Activated CD4-positive, alpha-beta T cell treated with anti-CD3 and anti-CD28 coated beads, Interleukin-2, amount 50 U/mL, for 4 hours (primary cell): ENCODE results near the gene NPAS1.
"Not testable (repeated sequence)": the region's sequence is repeated elsewhere in the genome, so short reads cannot be mapped to it uniquely, and the experiment has no call there.

Experiments
- DNase-seq, 2 experiments: peaks; one replicate each; pipeline ENCODE4 v3.0.0-alpha.2; 2020

Gene NPAS1

DNA sequence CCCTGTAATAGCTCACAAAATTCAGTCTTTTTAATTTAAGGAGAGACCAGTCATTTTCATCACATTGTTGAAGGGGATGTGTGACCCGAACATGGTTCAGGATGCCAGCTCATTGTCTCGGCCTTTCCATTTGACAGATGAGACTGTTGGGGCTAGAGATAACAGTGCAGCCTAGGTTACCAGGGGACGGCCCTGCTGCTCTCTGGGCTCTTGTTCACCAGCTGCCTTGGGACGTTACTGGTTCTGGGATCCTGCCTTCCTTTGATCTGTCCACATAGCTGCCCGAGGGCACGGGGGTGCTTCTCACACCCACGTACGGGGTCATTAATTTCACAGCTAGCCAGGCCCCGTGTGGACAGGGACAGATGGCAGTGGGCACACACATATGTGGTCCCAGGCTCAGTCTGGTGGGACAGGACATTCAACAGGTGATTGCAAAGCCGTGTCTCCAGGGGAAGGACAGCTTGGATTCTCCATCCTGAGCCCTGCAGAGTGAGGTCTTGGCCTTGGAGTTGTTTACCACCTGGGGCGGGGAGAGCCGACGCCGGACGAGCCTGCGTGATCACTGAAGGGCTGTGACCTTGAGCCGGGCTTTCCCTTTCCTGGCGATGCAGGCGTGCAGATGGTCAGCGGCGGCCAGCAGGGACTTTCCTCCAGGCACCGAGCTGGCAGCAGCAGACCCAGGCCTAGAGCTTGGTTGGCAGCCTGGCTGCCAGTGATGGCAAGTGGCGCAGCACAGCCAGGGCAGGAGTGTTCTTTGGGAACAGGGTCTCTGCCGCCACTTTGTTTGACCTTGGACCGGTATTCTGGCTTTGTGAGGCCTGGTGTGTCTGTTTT, 26.7 kb upstream of the NPAS1 start:
- no peak for DNase-seq

DNA sequence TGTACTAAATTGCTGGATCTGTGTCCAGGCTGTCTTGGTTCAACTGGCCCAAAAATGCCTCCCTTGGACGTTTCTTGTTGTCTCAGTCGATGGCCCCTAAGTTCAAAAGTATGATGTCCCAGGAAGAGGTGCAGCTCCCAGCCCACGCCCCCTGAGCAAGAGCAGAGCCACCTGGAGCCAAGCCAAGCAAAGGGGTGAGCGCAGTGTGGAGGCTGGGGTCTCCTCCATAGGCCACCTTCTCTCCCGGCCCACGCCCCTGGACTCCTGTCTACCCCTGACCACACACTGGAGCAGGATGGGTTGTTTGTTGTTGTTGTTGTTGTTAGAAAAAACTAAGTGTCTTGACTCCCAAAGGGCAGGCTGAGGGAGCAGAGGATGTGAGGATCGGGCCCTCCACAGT, 26.0 kb upstream of the NPAS1 start:
- no peak for DNase-seq

DNA sequence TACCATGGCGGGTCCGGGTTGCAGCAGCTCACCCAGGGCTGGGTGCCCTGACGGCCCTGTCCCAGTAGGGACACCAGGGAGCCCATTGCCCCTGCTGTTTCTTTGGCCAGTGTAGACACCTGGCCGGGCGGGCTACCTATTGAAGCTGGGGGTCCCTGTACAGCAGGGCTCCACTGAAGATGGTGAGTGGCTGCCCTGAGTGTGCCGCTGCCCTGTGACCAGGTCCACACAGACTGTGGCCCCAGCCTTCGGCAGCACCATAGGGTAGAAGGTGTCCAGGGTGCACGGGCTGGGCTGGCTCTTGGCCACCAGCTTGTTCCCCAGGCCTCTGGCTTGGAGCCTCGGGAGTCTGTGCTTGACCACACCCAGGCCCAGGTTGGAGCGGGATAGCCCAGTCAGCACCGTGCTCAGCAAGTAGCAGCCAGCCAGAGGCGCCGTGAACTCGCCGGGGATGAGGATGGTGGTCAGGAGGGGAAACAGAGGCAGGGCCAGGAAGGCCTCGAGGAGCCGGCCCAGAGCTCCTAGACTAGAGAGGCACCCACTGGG, 25.4 kb upstream of the NPAS1 start:
- no peak for DNase-seq

DNA sequence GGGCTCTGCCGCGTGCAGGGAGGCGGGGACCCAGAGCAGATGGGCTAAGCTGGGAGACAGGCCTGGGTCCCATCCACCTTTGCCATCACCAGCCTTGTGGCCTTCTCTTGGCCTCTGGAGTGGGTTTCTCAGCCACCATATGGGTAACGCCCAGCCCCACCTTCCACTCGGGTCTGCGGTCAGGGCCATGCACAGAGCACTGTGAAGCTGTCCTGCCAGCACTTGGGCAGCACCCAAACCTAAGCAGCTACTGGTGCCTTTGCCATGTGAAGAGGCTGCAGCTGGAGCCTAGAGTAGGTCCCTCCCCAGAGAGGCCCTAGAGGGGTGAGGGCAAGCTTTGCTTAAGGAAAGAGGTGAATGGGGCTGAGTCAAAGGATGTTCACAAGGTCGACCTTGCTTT, 24.1 kb upstream of the NPAS1 start:
- no peak for DNase-seq

DNA sequence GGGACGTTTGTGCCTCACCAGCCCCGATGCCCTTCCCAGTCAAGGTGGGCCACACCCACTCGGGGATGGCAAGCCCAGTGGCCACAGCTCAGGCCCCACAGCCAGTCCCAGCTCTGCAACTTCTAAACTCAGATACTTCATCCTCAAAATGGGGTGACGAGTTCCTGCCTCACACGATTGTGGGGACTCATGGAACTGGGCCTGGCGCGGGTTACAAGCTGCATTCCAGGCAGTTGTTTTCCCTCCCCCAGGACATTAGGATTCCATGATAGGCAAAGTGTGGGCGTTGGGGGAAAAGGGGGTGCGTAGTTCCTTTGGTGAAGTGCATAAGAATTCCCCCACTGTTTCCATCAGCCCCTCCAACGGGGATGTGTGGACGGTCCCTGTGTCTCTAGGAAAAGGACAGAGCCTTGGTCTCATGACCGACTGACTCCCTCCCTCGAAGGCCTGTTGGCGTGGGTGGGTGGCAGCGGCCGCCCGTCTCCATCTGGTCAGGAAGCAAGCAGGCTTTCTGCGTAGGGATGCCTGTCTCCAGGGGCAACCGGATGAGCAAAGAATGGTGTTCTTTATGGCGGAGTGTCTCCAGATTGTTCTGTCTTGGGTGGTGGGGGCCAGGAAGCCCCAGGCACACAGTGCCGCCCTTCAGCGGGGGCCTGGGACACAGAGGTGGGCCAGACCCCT, 21.1 kb upstream of the NPAS1 start:
- no peak for DNase-seq

DNA sequence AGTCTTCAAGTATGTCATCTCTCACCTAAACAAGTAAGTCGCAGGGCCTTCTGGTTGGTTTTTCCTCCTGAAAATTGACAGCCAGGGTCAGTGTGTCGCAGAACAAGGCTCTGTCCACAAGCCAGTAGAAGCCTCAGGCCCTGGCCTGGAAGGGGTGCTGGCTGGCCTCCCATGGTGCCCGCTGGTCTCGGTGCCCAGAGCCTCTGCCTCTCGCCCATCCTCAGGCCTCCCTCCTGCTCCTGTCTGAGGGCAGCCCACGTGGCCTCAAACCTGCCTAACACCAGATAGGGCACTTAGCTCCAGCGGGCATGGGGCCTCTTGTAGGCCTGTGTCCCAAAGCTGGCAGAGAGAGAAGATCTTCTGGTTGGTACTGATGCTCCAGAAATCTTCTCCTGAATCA, 20.3 kb upstream of the NPAS1 start:
- no peak for DNase-seq

DNA sequence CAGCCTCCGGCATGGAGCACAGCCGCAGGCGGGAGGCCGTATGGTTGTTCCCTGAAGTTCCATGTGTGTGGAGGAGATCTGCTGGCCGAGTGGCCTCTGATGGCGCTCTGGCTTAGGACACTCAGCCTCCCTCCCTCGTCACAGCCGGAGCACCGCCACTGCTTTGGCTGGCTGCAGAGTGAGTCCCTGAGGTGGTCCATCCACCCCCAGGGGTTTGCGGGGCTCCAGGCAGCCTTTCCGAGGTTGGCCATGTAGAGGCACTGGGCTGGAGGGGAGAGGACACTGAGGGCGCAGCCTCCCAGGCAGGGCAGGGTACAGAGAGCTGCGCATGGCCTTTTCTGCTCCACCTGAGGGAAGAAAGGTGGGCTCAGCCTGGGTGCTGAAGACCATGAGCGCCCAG, 19.8 kb upstream of the NPAS1 start:
- no peak for DNase-seq

DNA sequence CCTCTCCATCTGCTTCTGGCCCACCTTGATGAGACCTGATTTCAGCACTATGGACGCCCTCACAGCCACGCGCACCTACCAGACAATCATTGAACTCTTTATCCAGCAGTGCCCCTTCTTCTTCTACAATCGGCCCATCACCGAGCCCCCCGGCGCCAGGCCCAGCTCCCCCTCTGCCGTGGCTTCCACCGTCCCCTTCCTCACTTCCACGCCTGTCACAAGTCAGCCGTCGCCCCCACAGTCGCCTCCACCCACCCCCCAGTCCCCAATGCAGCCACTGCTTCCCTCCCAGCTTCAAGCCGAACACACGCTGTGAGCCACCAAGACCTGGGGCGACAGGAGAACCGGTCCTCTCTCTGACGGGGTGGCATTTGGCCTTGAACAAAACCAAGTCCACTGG, 19.3 kb upstream of the NPAS1 start:
- no peak for DNase-seq

DNA sequence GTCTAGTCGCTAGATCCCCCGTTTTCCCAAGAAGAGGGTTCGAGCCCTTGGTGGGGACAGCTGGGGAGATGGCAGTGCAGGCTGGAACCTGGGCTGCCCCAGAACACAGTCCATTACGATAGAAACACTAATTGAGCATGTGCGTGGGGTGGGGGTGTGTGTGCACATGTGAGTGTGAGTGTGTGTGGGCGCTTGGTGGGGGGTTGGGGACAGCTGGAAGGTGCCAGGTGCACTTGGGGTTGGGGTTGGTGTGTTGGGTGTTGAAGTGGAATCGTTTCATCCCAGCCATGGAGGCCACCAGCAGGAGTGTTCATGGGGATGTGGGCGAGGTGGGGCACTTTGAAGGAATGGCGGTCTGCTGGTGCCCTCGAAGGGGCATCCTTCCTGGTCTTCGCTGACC, 18.1 kb upstream of the NPAS1 start:
- DNase-seq: no peak

DNA sequence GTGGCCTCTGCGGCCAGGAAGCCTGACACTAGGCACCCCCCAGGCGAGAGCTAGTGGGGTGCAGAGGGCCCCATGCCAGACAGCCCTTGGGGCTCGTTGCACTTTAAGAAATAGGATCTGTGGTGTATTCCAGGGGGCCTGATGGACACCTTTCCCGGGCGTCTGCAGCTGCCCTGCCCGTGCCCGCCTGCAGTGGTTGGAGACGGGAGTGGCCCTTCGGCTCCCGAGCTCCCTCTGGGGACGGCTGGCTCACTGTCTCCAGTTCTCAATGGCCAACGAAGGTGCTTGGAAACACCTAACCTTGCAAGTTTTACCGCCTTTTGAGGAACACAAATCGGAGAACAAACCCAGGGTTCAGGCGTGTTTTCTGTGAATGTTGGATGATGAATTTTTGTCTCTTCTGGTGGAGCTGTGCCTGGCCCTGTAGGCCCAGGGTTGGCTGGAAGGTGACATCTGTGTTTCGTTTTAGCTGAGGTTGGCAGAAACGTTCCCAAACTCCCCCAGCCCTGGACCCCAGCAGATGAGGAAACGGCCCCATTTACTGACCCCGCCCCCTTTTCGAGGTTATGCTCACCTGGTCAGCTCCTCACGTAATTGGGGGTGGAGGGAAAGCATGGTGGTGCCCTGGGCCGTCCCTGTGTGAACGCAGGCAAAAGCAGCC, 17.4 kb upstream of the NPAS1 start:
- no peak for DNase-seq

DNA sequence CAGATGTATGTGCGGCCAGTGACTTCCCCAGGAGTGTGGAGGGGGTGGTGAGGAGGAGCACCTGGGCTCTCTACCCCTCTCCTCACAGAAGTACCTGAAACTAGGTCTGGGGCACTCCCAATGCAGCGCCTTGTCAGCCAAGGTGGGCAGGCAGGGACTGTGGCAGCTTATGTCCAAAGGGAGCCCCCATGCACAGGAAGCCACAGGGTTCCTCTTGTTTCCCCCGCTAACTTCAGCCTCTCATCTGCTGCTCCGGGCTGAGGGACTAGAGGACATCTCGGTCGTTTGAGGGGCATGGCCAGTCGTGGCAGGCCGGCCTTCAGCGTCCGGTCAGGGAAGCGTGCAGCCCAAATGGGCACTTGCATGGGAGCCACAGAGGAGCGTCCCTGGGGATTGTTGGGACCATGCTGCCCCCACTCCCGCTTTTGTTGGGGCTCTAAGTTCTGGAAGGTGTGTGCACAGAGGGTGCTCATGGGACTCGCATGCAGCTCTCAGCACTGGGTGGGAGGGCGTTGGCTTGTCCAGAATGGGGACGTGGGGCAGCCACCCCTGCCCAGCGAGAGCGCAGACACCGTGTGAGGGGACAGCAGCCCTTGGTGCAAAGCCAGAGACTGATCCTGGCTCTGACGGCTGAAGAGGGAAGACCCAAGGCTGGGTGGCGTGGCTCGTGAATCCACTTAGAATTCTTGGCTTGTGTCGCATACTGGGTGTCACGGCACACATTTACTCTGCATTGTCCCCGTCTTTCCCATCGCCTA, 16.6 kb upstream of the NPAS1 start:
- no peak for DNase-seq

DNA sequence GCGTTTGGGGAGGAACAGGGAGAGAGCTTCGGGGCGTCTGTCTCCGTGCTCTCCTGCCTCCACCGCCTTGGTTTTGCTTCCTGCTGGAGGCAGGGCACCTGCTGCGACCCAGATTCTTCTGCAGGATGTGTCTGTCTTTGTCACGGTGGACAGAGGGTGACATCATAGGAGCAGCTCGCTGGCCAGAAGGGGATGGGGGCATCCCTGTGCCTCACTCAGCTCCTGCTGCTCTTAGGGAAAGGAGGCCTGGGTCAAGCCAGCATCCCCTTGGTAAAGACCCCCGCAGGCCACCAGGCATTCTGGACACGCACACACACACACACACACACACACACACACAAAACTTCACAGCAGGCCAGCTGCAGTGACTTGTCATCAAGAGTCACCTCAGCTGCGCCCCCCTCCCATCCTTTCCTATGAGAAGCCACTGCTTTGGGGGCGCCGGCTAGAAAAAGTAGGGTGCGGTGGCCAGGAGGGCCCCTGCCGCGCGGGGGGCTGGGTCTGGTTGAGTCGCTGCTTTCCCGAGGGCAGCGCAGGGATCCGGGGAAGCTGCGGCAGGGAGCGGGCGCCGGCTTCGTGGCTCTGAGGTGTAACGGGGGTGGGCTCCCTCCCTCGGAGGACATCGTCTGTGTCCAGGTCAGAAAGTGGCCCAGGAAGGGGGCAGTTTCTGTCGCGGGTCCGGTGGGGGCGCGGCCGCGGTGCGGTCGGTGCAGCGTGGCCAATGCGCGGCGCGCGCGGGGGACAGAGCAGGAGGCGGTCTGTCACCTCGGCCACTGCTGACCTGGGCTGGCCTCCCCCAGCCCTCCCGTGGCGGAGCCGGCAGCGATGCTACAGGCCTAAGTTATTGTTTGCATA, 15.8 kb upstream of the NPAS1 start:
- no peak for DNase-seq

DNA sequence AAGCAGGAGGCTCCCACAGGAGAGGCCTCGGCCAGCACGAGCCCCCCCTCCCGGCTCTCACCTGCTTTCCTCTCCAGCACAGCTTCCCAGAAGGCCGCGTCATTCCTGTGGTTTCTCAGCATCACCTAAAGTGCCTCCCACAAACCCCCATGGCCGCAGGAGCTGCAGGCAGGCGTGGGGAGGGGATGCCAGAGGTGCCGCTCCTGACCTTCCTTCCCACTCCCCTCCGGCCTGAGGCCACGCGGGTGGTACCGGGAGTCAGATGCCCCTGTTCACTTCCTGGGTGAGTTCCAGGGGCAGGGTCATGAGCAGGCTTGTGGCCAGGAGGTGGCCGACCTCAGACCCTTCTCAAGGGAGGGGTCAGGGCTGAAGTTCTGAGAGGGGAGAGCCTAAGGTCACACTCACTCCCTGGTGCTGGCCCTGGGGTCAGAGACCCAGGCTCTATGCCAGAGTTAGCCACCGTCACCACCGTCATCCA, 14.4 kb upstream of the NPAS1 start:
- DNase-seq: no peak

DNA sequence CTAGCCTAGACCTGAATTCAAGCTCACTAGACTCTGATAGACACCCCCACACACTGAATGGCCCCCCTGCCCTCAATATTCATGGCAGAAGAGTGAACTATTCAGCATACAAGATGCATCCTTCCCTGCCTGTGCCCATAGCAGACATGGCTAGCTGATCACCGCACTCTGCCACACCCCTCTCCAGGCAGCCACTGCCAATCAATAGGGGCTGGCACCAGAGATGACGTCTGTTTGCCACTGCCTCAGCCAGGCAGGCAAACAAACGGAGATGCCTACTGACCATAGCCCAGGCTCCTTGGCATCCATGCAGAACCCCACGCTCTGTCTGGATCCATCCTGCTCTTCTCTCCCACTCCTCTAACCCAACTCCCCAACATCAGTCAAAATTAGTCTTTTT, 13.8 kb upstream of the NPAS1 start:
- no peak for DNase-seq

DNA sequence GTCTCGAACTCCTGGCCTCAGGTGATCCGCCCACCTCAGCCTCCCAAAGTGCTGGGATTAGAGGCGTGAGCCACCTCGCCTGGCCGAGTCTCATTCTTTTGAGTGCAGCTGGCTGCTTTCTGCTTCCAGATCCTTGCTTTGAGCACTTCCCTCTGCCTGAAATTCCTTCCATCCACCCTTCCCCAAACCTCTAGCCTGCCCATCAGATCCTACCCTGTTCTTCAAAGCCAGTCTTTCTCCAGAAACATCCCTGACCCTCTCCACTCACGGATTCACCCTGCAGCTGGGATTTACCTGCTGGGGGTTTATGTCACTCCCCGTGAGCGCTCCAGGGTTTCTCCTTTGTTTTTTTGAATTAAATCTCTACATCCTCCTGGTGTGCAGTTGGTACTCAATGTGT, 13.1 kb upstream of the NPAS1 start:
- DNase-seq: no peak

DNA sequence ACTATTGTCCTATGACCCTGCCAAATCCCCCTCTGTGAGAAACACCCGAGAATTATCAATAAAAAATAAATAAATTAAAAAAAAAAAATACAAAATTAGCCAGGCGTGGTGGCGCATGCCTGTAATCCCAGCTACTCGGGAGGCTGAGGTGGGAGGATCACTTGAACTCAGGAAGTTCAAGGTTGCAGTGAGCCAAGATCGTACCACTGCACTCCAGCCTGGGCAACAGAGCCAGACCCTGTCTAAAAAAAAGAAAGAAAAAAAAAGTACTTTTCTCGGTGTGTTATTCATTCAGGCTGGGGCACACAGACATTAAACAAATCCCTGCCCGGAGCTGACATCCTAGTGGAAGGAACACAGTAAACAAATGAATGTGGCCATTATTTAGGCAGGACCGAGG, 9.1 kb upstream of the NPAS1 start:
- DNase-seq: not testable (repeated sequence)

DNA sequence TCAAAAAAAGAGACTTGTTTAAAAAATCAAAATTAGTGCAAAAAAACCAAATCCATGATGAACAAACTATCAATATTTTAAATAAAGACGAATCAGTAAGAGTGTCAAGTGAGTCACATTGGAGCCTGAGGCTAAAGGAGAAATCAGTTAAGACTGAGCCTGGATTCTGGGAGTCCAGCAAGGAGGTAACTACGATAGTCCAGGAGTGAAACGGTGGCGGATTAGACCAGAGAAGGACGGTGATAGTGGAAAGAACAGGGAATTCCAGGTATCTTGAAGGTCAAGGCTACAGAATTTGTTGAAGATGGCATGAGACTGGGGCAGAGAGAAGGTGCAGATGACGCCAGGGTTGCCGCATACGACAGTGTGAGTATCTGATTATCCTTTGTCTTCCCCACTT, 7.0 kb upstream of the NPAS1 start:
- no peak for DNase-seq

DNA sequence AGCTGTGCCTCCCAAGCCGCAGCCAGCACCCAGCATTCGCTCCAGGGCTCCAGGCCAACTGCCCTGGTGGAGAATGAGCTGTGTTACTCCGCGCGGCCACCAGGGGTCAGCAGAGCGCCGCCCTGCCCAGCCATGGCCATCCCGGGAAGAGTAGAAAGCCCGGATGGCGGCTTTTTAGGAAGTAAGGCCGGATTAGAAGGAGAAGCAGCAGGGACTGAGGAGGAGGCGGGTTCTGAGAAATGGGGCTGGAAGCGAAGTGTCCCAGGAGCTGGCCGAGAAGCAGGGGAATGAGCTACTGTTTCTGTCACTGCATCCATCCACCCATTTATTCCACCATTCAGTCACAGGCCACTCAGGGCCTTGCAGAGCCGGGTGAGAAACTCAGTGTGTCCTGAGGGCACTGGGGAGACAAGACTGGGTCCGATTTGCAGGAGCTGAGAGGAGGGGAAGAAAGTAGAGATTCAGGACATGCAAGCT, 6.6 kb upstream of the NPAS1 start:
- DNase-seq: peak; percentile 49 to 56

DNA sequence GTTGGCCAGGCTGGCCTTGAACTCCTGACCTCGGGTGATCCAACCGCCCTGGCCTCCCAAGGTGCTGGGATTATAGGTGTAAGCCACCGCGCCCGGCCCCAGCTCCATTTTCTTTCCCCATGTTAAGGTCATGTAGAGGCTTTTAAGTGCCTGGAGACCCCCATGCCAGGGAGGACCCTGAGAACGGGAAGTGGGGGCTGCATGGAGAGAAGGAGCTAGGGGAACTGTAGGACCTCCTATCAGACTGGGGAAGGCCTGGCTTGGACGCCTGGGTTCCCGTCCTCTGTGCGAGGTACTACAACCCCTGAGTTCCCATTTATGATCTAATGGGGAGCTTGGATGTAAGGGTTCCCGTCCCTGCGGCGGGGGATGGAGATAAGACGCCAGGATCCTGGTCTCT, 714 bp upstream of the NPAS1 start:
- DNase-seq: no peak

DNA sequence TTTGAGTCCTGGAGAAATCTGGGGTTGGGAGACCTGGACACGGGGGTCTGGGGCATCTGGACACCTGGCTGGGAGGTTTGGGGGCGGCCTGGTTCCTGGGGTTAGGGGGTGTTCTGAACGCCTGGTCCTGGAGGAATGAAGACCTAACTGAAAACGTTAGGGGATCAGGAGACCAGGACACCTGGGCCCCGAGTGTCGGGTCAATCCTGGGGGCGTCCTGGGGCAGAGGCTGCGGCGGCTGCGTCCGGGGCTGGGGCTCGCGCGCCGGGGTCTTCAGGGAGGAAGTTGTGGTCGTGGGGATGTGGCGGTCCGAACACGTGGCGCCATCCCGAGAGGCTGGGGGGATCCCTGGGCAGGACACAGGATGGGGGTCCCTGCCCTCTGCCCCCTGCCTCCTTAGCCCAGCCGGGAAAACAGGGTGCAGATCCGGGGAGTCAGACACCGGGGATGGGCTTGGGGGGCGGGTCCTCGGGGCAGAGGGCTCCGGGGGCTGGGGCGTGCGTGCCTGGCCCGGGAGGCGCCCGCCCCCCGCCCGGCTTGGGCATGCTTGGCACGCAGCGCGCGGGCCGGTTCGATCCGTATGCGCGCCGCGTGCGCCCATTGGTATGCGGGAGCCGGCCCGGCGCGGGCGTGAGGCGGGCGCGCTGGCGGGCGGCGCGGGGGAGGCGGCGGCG, 632 bp downstream of the NPAS1 start:
- DNase-seq: no peak

DNA sequence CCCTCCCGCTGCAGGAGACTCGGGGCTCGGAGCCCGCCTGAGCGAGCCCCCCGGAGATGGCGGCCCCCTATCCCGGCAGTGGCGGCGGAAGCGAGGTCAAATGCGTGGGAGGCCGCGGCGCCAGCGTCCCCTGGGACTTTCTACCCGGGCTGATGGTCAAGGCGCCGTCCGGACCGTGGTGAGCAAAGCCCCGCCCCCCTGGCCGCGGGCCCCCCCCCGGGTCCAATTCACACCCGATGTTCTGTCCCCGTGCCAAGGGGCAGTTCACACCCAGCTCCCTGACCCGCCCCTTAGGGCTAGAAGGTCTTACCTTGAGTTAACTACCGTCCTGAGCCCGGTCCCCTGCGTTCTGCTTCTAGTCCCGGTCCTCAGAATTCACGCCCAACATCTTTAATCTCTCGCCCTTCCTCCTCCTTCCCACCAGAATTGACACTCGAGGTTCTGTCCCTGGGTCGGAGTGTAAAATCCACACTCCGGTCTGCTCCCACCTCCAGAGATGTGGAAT, 1.4 kb downstream of the NPAS1 start:
- DNase-seq: no peak
